GM21360 (cell line): Measurements from ENCODE around the gene TNFAIP6.
"Not testable (repeated sequence)": the region's sequence is repeated elsewhere in the genome, so short reads cannot be mapped to it uniquely, and the experiment has no call there.

Experiments used
- ATAC-seq: cut with Tn5 transposase; IDR thresholded peaks from one replicate; pipeline ENCODE4 v1.9.1; 2021; ENCODE audit warnings: mild to moderate bottlenecking, moderate library complexity; ENCODE audit not compliant: unreplicated experiment

TNFAIP6 gene, protein sequence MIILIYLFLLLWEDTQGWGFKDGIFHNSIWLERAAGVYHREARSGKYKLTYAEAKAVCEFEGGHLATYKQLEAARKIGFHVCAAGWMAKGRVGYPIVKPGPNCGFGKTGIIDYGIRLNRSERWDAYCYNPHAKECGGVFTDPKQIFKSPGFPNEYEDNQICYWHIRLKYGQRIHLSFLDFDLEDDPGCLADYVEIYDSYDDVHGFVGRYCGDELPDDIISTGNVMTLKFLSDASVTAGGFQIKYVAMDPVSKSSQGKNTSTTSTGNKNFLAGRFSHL

DNA sequence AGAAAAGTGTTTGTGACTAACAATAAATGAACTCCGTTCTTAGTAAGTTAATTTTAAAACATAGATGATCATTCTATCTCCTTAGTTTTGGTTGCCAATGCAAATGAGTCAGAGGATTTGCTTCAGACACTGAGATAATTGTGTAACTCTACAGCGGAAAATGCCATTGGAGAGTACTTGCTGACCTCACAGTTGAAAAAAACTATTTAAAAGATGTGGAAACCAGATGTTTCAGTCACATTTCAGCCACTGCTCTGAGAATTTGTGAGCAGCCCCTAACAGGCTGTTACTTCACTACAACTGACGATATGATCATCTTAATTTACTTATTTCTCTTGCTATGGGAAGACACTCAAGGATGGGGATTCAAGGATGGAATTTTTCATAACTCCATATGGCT is at the start of gene TNFAIP6:
TNFAIP6 (plus strand) TSS at position 234 of the 400 bp plus-strand sequence; CDS start at position 309, 75 bp downstream.
- no peak for ATAC-seq

GRCh38 chr2:151310313-151310712 is 47.1 kb upstream of the TNFAIP6 start:
- not testable (repeated sequence) for ATAC-seq

DNA sequence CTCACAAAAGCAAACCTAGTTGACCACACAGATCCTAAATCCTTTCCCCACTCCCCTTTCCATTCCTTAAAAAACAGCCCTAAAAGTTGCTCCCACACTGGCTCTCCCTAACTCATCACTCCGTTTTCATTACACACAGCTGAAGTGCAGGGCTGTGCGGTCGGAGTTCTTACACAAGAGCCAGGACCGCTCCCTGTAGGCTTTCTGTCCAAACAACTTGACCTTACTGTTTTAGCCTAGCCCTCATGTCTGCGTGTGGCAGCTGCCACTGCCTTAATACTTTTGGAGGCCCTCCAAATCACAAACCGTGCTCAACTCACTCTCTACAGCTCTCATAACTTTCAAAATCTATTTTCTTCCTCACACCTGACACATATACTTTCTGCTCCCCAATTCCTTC is 45.0 kb upstream of the TNFAIP6 start:
- ATAC-seq = not testable (repeated sequence)

- no peak for ATAC-seq
Observed at GRCh38 chr2:151315381-151315903, 42.0 kb upstream of the TNFAIP6 start.

DNA sequence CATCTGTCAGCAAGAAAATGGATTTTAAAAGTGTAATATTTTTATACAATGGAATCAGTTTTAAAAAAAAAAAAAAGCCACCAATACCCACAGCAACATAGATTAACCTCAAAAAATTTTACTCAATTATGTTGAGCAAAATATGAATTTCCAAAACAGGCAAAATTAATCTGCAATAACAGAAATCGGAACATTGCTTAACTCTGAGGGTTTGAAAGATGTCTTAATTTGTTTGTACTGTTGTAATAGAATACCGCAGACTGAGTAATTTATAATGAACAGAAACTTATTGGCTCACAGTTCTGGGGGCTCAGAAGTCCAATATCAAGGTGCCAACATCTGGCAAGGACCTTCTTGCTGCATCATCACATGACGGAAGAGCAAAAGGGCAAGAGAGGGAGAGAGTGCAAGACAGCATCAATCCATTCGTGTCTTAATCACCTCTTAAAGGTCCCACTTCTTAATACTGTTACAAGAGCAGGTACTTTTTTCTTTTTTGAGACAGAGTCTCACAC is 31.8 kb upstream of the TNFAIP6 start:
- no peak for ATAC-seq

DNA sequence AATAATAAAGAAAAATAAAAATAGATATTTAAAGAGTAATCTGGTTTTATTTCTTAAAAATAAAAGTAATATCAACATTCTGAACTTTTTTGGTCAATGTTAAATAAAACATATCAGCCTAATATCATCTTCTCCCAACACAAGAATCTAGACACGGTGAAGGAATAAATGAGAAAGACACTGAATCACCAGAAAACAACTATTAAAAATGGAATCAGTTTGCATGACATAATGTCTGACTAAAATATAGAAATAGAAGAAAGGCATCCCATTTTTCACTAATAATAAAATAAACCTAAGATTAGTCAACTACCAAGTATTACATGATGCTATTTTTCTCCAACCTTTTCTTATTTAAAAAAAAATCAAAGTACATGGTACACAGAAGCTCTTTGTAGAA is 30.8 kb upstream of the TNFAIP6 start:
- no peak for ATAC-seq

DNA sequence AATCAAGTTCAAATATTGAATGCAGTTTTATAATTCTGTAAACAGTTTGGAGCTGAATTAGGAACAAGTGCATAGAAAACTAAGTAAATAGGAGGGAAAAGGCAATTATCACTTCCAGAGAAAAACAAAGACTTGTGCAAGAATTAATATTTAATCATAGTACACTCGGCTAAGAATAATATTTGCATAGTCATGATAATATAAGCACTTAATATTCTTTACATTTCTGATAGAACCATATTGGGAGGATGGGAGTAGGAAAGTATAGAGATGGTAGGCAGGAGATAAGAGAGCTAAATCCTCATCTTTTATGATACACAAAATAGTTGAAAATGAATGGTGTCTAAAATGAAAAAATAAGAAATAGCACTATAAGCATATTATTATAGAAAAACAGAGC is 27.4 kb upstream of the TNFAIP6 start:
- no peak for ATAC-seq

DNA sequence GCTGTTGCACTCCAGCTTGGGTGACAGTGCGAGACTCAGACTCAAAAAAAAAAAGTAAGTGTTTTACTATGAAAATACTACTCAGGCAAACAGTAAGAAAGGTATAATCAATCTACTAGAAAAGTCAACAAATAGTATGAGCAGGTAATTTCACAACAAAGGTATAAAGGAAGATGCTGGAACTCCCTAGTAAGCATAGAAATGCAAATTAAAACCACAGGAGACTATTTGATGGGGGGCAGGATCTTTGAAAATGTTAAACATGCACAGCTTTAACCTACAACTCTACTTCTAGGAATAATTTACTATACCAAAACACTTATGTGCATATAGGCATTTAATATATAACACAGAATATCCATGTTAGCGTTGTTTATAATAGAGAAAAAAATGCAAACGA is 24.3 kb upstream of the TNFAIP6 start:
- no peak for ATAC-seq

DNA sequence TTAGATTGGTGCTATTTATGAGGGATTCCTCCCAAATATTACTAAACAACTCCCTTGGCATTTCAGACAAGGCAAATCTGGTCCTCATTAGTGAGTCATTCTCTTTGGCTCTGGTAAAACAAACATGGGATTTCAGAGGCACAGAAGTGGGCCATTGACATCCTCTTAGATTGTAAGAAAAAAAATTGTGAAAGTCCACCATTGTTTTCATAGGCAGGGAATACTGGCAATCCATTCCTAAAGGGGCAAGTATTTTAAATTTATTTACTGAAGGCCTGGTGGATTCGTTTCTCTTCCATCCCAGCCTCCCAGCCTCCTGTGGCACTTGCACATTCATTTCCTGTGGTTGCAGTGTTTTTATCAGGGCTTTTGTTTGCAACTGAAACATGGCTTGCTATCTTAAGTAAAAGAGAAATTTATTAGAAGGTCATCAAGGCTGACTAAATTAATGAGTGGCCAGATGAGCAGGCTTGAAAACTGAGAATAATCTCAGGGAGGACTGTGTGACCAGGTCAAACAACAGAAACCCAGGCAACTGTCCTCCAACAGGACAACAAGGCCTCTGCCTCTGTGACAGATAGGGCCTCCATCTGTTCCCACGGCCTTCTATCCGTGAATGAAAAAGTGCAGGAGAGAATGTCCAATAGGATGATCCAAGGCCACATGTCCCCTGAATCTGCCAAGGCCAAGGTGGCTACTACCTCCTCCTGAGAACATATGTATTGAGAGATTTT is 23.1 kb upstream of the TNFAIP6 start:
- no peak for ATAC-seq

DNA sequence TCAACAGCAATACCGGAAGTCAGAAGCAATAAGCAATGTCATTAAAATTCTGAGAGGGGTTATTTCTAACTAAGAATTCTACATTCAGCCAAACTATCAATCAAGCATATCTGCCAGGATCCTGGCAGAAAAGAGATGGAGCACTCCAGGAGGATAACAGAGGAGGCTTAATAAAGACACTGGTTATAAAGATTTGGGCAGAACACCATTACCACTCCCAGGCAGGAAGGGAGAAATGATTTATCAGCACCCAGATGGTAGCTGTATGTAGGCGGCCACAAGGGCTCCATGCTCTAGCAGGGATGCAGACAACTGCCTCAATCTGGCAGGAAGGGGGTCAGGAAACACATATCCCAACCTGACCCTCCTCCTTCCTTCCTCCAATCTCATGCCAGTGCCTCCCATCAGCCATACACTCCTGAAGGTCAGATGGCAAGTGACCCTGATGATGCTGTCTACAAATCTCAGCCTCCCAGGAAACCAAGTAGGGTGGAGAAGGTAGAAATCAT is 20.5 kb upstream of the TNFAIP6 start:
- ATAC-seq = no peak

DNA sequence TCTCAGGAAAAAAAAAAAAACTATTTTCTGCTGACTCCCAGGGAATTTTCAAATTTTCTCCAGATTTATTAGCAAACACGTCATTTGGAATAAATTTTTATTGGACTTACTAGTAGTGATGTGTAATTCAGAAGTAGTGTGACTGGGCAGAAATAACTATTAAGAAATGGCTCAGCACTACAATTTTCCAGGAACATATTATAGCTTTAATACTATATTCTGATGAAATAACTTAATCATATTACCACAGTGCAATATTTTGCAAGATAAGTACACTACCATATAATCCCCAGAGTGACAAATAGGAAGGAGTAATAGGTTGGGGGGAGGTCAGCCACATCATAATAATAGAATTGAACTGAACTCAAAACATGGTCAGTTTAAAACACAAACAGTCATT is 19.7 kb upstream of the TNFAIP6 start:
- ATAC-seq = no peak

GRCh38 chr2:151338115-151338514 is 19.3 kb upstream of the TNFAIP6 start:
- no peak for ATAC-seq

DNA sequence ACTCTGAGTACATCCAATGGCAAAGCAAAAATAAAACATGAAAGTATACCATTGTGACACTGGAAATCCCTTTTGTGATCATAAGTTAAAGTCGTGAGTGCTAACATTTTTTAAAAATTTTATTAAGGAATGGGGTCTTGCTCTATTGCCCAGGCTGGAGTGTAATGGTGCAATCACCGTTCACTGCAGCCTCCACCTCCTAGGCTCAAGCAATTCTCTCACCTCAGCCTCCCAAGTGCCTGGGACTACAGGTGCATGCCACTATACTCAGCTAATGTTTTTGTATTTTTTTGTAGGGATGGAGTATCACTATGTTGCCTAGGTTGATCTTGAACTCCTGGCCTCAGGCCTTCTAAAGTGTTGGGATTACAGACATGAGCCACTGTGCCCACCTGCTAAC is 14.3 kb upstream of the TNFAIP6 start:
- no peak for ATAC-seq

- not testable (repeated sequence) for ATAC-seq
Observed at GRCh38 chr2:151344191-151344590, 13.2 kb upstream of the TNFAIP6 start.

- ATAC-seq = no peak
Observed at GRCh38 chr2:151344906-151345305, 12.5 kb upstream of the TNFAIP6 start.

- ATAC-seq = no peak
Observed at GRCh38 chr2:151347294-151347693, 10.1 kb upstream of the TNFAIP6 start.

GRCh38 chr2:151347906-151348305 is 9.5 kb upstream of the TNFAIP6 start:
- no peak for ATAC-seq

- no peak for ATAC-seq
Observed at GRCh38 chr2:151350579-151351195, 6.7 kb upstream of the TNFAIP6 start.

GRCh38 chr2:151353995-151354394 is 3.4 kb upstream of the TNFAIP6 start:
- no peak for ATAC-seq

DNA sequence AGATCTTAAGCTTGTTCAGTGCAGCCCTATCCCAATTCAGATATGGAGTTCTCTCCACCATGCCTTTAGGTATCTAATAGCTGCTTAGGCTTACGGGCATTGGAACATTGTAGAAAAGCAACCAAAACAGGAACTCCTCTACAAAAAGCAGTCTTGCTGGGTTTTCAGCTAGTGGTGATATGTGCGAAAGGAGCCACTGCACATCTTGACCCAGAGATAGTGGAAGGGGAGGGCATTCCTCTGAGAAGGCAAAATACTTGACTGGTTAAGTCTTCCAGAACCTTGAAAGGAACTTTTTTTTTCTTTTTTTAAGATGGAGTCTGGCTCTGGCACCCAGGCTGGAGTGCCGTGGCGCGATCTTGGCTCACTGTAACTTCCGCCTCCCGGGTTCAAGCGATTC is 2.6 kb upstream of the TNFAIP6 start:
- no peak for ATAC-seq
